Naive thymus-derived CD8-positive, alpha-beta T cell (primary cell): ENCODE results near the gene LDLRAD4. TPM values are rescaled to one million over a fixed set of nuclear protein-coding genes. Genes with fewer than 3 reads are reported as not detected.
A peak's percentile ranks its signal among the peaks of the same experiment; 100 is the strongest.

Experiments used
- ATAC-seq, 2 donors: fragments of 150-1000 bp; cut with Tn5 transposase in 1 of 2; sonication (Bioruptor Pico), chemical (Tn5 transposase) in 1 of 2; 1 replicate in 1 of 2; 2 replicates in 1 of 2; pipeline ENCODE4 v1.10.0; 2021; ENCODE audit warnings: mild to moderate bottlenecking in 2 of 2, moderate library complexity in 2 of 2
- POLR2A ChIA-PET: fragments of 350-600 bp; sonication (Branson Sonifier 250); formaldehyde crosslinking; loops from one replicate; lab custom pipeline; 2021; ENCODE audit warnings: antibody characterized with exemption; lab: Charles Lee
- DNase-seq, 10 donors: peaks; one replicate each; pipeline versions ENCODE4 v3.0.0 to v3.0.0-alpha.2; 2020 to 2022
- H3K27ac Mint-ChIP-seq, 10 donors: one replicate each; pipeline ENCODE4 v1.8.0; 2020 to 2022; ENCODE audit warnings: mild to moderate bottlenecking in 10 of 10, mixed read lengths in 10 of 10, moderate library complexity in 4 of 10, inconsistent platforms in 1 of 10
- H3K27me3 Mint-ChIP-seq, 5 donors: one replicate each; pipeline ENCODE4 v1.8.0; 2021 to 2022; ENCODE audit warnings: mixed read lengths in 5 of 5
- H3K36me3 Mint-ChIP-seq, 3 donors: one replicate each; pipeline ENCODE4 v1.8.0; 2020 to 2022; ENCODE audit warnings: mixed read lengths in 3 of 3, mild to moderate bottlenecking in 2 of 3, inconsistent platforms in 1 of 3
- H3K4me1 Mint-ChIP-seq, 4 donors: one replicate each; pipeline ENCODE4 v1.8.0; 2021 to 2022; ENCODE audit warnings: mixed read lengths in 4 of 4
- H3K4me3 Mint-ChIP-seq, 10 donors: one replicate each; pipeline ENCODE4 v1.8.0; 2020 to 2022; ENCODE audit warnings: mild to moderate bottlenecking in 10 of 10, mixed read lengths in 10 of 10, moderate library complexity in 6 of 10, inconsistent platforms in 1 of 10
- H3K9me3 Mint-ChIP-seq, 9 donors: one replicate each; pipeline ENCODE4 v1.8.0; 2020 to 2022; ENCODE audit warnings: mixed read lengths in 9 of 9, mild to moderate bottlenecking in 3 of 9, inconsistent platforms in 1 of 9, moderate library complexity in 1 of 9
- polyA plus RNA-seq, 3 donors: library from polyadenylated mRNA; unstranded; fragments of 300-500 nt; fragmentation: Illumina TruSeq; gene quantifications; one replicate each; pipeline ENCODE4 v1.2.3, GENCODE V29; 2021
- total RNA-seq, 8 experiments: library from RNA in 2 of 8; stranded (reverse) in 2 of 8; gene quantifications; one replicate each; pipeline ENCODE4 v1.2.3 and lab custom pipeline; 2021 to 2026

LDLRAD4 gene
- total and polyA plus RNA-seq, 5 experiments from 2014 or later: 11.4 to 56.8 (median 17.6) TPM

- Mint-ChIP-seq H3K9me3 (peaks cover 0 to 12% (median 0%) of the 10 kb centered on the region in 9 donors), H3K27ac (peak overlapping the region in 1 of 10 donors; percentile 19), H3K4me3 (no peak overlapping the region), H3K27me3 (no peaks in the 10 kb centered on the region), H3K36me3 (no peaks in the 10 kb centered on the region), H3K4me1 (peaks cover 0 to 5% (median 2%) of the 10 kb centered on the region in 4 donors)
- DNase-seq (no peak), ATAC-seq (no peak)
- POLR2A ChIA-PET: no interaction called here
These were observed 24.2 kb downstream of the LDLRAD4 start for GRCh38 chr18:13242797-13243196.

GRCh38 chr18:13243363-13243762 is 24.8 kb downstream of the LDLRAD4 start:
- Mint-ChIP-seq H3K36me3 (peaks cover 0 to 3% (median 0%) of the 10 kb centered on the region in 3 donors), H3K27me3 (no peaks in the 10 kb centered on the region), H3K9me3 (peaks cover 0 to 12% (median 0%) of the 10 kb centered on the region in 9 donors), H3K4me1 (peaks cover 0 to 5% (median 2%) of the 10 kb centered on the region in 4 donors), H3K4me3 (no peak overlapping the region), H3K27ac (no peak overlapping the region)
- POLR2A ChIA-PET: no interaction called here
- no peak for ATAC-seq
- DNase-seq: no peak

GRCh38 chr18:13244135-13244534 is 25.6 kb downstream of the LDLRAD4 start:
- H3K4me1 Mint-ChIP-seq: peaks cover 0 to 6% (median 5%) of the 10 kb centered on the region in 4 donors
- ATAC-seq (no peak), DNase-seq (no peak)
- peaks cover 0 to 12% (median 0%) of the 10 kb centered on the region in 9 donors for H3K9me3 Mint-ChIP-seq
- no peak overlapping the region for H3K27ac Mint-ChIP-seq
- no peaks in the 10 kb centered on the region for H3K27me3 Mint-ChIP-seq
- POLR2A ChIA-PET: no interaction called here
- H3K4me3 Mint-ChIP-seq: no peak overlapping the region
- H3K36me3 Mint-ChIP-seq: peaks cover 0 to 3% (median 0%) of the 10 kb centered on the region in 3 donors

GRCh38 chr18:13245481-13246000 is 27.0 kb downstream of the LDLRAD4 start:
- peaks cover 0 to 12% (median 0%) of the 10 kb centered on the region in 9 donors for H3K9me3 Mint-ChIP-seq
- no peak overlapping the region for H3K4me3 Mint-ChIP-seq
- peak overlapping the region in 1 of 10 donors; percentile 20 for H3K27ac Mint-ChIP-seq
- no peak for ATAC-seq
- POLR2A ChIA-PET: interaction anchor here (1.0 kb wide), 1 partner anchor 23 kb away, joined by 3 read pairs; no protein-coding TSS in a partner anchor
- no peak for DNase-seq
- peaks cover 0 to 3% (median 0%) of the 10 kb centered on the region in 3 donors for H3K36me3 Mint-ChIP-seq
- H3K4me1 Mint-ChIP-seq: peaks cover 0 to 6% (median 4%) of the 10 kb centered on the region in 4 donors
- no peaks in the 10 kb centered on the region for H3K27me3 Mint-ChIP-seq

DNA sequence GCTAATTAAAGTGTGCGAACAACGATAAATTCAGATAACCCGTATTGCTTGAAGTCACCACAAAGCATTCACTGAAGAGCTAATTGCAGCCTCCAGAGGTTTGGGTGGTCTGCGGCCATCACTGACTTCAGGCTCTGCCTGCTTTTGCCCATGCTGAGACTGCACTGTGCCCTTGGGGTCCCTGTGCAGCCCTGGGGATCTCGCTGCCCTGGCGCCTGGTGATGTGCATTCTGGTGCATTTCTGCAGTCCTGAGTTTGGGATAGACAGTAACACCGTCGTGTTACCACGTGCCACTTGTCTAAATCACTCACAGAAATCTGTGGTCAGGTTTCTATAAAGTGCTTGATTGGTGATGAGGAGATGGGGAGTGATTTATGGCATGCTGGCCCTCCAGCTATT is 27.6 kb downstream of the LDLRAD4 start:
- POLR2A ChIA-PET: interaction anchor here (1.0 kb wide), 1 partner anchor 22 kb away, joined by 3 read pairs; no protein-coding TSS in a partner anchor
- no peaks in the 10 kb centered on the region for H3K27me3 Mint-ChIP-seq
- peaks cover 0 to 12% (median 0%) of the 10 kb centered on the region in 9 donors for H3K9me3 Mint-ChIP-seq
- H3K4me3 Mint-ChIP-seq: no peak overlapping the region
- DNase-seq (no peak), ATAC-seq (no peak)
- H3K27ac Mint-ChIP-seq: peak overlapping the region in 1 of 10 donors; percentile 41
- peaks cover 0 to 5% (median 0%) of the 10 kb centered on the region in 3 donors for H3K36me3 Mint-ChIP-seq
- H3K4me1 Mint-ChIP-seq: peaks cover 0 to 6% (median 3%) of the 10 kb centered on the region in 4 donors

- Mint-ChIP-seq H3K27me3 (no peaks in the 10 kb centered on the region), H3K9me3 (peaks cover 0 to 12% (median 0%) of the 10 kb centered on the region in 9 donors), H3K4me1 (peaks cover 0 to 6% (median 3%) of the 10 kb centered on the region in 4 donors), H3K36me3 (peaks cover 0 to 5% (median 0%) of the 10 kb centered on the region in 3 donors), H3K27ac (peak overlapping the region in 1 of 10 donors; percentile 41), H3K4me3 (no peak overlapping the region)
- POLR2A ChIA-PET: no interaction called here
- ATAC-seq: no peak
- DNase-seq: no peak
These were observed 28.0 kb downstream of the LDLRAD4 start for GRCh38 chr18:13246591-13246990.

DNA sequence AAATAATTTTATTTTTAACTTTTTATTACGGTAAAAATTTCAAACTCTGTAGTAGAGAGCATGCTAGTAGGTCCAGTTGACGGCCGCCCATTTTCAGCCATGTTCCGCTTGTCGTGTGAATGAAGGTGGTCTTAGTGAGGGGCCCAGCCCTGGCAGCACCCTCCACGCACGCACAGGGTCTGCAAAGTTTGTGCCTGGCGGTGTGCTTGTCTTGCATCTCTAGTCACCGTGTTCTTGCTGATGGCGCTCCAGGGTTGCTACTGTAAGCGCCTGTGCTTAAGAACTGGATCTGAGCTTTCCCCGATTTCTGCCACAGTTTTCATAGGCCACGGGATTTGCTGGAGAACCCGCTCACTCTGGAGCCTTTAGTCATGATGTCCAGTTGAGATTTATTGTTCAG is 28.9 kb downstream of the LDLRAD4 start:
- Mint-ChIP-seq H3K4me3 (no peak overlapping the region), H3K9me3 (peaks cover 0 to 12% (median 0%) of the 10 kb centered on the region in 9 donors), H3K36me3 (peaks cover 0 to 5% (median 0%) of the 10 kb centered on the region in 3 donors), H3K27me3 (no peaks in the 10 kb centered on the region), H3K27ac (no peak overlapping the region), H3K4me1 (peaks cover 0 to 6% (median 3%) of the 10 kb centered on the region in 4 donors)
- no peak for ATAC-seq
- POLR2A ChIA-PET: no interaction called here
- DNase-seq: no peak

DNA sequence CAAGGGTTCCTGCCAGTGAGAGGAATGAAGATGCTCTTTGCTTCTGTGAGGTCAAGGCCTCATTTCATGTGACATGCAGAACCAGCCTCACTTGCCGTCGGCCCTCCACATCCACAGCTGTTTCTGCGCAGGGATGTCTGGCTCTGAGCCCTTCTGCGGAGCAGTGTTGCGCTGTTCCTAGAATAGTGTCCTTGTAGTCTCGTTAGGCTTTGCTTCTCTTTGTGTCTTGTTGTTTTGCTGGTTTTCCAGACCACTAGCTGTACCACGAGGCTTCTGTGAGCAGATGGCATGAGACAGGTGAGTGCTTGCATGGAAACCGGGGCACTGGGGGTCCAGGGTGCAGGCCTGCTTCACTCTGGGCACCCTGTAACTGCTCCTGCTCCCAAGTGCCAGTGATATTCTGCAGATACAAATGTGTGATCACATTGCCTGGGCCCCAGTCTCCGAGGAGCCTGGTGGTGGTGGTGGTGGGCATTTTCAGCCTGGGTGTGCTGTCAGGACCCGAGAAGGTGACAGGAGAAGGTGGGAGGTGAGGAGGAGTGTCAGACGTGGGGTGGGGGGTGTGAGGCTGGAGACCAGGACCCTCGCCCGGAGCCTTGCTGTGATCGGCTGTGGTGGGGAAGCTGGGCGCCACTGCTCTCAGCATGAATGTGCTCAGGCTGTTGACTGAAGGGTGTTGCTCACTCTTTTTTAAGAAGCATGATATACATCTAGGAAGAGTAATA is 34.3 kb downstream of the LDLRAD4 start:
- Mint-ChIP-seq H3K4me1 (peaks cover 0 to 19% (median 11%) of the 10 kb centered on the region in 4 donors), H3K4me3 (no peak overlapping the region), H3K9me3 (no peaks in the 10 kb centered on the region), H3K27me3 (no peaks in the 10 kb centered on the region), H3K27ac (peak overlapping the region in 2 of 10 donors; percentile 46 to 78), H3K36me3 (peaks cover 0 to 5% (median 0%) of the 10 kb centered on the region in 3 donors)
- no peak for DNase-seq
- no peak for ATAC-seq
- POLR2A ChIA-PET: no interaction called here

DNA sequence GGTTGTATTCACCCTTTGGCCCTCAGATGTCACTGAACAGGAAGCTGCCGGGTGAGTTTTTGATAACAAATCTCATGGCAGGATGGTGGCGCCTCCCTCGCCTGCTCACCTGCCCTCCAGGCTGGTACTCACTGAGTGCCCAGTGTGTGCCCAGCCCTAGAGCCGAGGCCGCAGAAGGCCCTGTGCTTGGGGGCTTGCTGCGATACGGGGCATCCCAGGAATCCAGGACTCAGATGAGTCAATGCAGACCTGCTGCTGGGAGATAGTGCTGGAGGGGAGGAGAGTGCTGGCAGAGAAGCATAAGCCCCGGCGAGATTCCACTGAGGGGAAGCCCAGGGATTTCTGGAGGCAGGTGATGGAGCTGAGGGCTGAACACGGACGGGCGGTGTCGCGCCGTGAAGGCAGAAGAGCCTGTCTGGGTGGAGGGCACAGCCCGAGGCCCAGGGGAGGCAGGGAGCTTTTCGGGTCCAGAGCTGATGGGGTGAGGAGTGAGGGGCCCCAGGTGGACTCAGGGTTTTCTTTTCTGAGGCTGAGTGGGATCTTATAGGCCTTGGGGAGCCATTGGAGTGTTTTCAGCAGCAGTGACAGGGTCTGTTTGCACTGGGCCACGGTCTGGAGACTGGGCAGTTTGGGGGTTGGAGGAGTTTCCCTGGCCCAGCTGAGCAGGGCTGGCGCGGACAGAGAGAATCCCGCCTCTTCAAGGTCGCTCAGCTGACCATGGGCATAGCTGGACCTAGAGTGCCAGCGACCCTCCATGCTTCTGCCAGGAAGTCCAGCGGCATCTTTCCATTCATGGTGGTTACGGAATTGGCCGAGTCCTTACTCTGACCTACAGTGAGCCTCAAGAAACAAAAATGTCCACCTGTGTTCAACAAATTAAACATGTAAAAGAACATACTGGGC is 35.5 kb downstream of the LDLRAD4 start:
- Mint-ChIP-seq H3K4me1 (peaks cover 0 to 16% (median 12%) of the 10 kb centered on the region in 4 donors), H3K27ac (peak overlapping the region in 2 of 10 donors; percentile 70 to 78), H3K4me3 (no peak overlapping the region), H3K36me3 (peaks cover 0 to 2% (median 0%) of the 10 kb centered on the region in 3 donors), H3K27me3 (no peaks in the 10 kb centered on the region), H3K9me3 (no peaks in the 10 kb centered on the region)
- DNase-seq (no peak), ATAC-seq (no peak)
- POLR2A ChIA-PET: no interaction called here

DNA sequence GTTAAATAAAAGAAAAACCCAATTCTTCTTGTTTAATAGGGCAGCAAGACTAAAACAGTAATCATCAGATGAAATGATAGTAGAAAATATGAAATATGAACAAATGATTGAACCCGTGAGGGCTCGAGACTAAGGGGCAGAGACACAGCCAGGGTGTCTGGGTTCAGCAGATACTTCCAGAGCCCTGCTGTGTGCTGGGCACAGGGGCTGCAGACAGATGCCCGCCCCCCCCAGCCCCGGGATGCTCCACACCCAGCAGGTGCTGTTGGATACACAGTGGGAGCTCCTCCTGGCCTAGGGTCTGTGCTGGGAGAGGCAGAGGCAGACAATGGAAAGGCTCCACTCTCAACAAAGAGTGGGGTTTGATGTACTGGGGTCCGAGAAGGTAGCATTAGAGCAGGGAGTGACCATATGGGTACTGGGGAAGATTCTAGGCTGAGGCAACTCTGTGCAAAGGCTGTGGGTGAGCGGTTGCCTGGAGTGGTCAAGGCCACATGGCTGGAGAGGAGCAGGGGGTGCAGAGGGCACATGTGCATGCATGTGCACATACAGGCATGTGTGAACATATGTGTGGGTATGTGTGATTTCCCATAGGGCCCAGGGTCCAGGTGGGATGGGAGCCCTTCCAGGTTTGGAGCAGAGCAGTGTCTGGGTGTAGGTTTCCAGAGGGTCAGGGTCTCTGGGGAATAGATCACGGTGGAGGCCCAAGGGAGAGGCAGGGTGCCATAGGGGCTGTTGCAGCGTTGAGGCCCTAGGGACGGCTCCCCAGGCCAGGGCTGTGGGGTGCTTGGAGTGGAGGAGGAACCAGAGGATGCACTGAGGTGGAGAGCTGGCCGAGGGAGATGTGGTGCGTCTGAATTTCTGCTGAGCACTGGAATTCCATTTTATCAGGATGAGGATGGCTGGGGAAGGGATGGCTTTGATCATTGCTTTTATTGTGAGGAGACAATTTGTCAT is 36.7 kb downstream of the LDLRAD4 start:
- DNase-seq (no peak), ATAC-seq (no peak)
- Mint-ChIP-seq H3K4me1 (peaks cover 3 to 26% (median 19%) of the 10 kb centered on the region in 4 donors), H3K4me3 (no peak overlapping the region), H3K9me3 (no peaks in the 10 kb centered on the region), H3K27ac (peak overlapping the region in 4 of 10 donors; percentile 1 to 52 (median 20)), H3K27me3 (no peaks in the 10 kb centered on the region), H3K36me3 (peaks cover 0 to 2% (median 0%) of the 10 kb centered on the region in 3 donors)
- POLR2A ChIA-PET: no interaction called here

GRCh38 chr18:13256444-13257305 is 38.1 kb downstream of the LDLRAD4 start:
- Mint-ChIP-seq H3K27me3 (peaks cover 0 to 1% (median 0%) of the 10 kb centered on the region in 5 donors), H3K36me3 (no peaks in the 10 kb centered on the region), H3K4me3 (no peak overlapping the region), H3K27ac (peak overlapping the region in 2 of 10 donors; percentile 21 to 64), H3K9me3 (no peaks in the 10 kb centered on the region), H3K4me1 (peaks cover 18 to 40% (median 32%) of the 10 kb centered on the region in 4 donors)
- no peak for DNase-seq
- POLR2A ChIA-PET: no interaction called here
- no peak for ATAC-seq
